CD14-positive monocyte (primary cell): ENCODE data around the gene IZUMO3. TPM values are rescaled to one million over a fixed set of nuclear protein-coding genes. Genes with fewer than 3 reads are reported as not detected.

ENCODE experiments used
- DNase-seq, 3 donors: peaks; one replicate each; pipeline ENCODE4 v3.0.0-alpha.2; 2011 to 2022
- H2AFZ ChIP-seq: 2 replicates; pipeline ENCODE4 v1.6.0; 2012; ENCODE audit warnings: mild to moderate bottlenecking, low read depth, low read length, inconsistent platforms; ENCODE audit not compliant: insufficient read depth, poor library complexity, severe bottlenecking
- H3K27ac ChIP-seq, 2 donors: 1 replicate in 1 of 2; 2 replicates in 1 of 2; pipeline ENCODE4 v1.5.1; 2012 to 2013; ENCODE audit warnings: low read length in 2 of 2, control low read depth in 1 of 2, inconsistent platforms in 1 of 2, low read depth in 1 of 2, mild to moderate bottlenecking in 1 of 2
- H3K27me3 ChIP-seq, 2 donors: one replicate each; pipeline versions ENCODE4 v1.6.0 to v1.6.1; 2011 to 2013; ENCODE audit warnings: low read length in 2 of 2; ENCODE audit not compliant: control insufficient read depth in 2 of 2, insufficient read depth in 2 of 2
- H3K36me3 ChIP-seq, 2 donors: replicated peaks in 1 of 2; 1 replicate in 1 of 2; 2 replicates in 1 of 2; pipeline versions ENCODE4 v1.5.1 to v1.6.1; 2012 to 2013; ENCODE audit warnings: low read length in 2 of 2, control low read depth in 1 of 2, inconsistent platforms in 1 of 2, mild to moderate bottlenecking in 1 of 2; ENCODE audit not compliant: insufficient read depth in 2 of 2, control insufficient read depth in 1 of 2
- H3K4me1 ChIP-seq, 2 donors: 1 replicate in 1 of 2; 2 replicates in 1 of 2; pipeline versions ENCODE4 v1.5.1 to v1.6.1; 2012 to 2013; ENCODE audit warnings: low read length in 2 of 2, control low read depth in 1 of 2, inconsistent platforms in 1 of 2, mild to moderate bottlenecking in 1 of 2, moderate library complexity in 1 of 2; ENCODE audit not compliant: insufficient read depth in 2 of 2, control insufficient read depth in 1 of 2
- H3K4me2 ChIP-seq: replicated peaks from 2 replicates; pipeline ENCODE3; 2012; ENCODE audit warnings: low read length, moderate library complexity, mild to moderate bottlenecking; ENCODE audit not compliant: poor library complexity, severe bottlenecking; ENCODE audit errors: extremely low read depth
- H3K4me3 ChIP-seq, 3 experiments: fragments of 200-600 bp in 1 of 3; sonication (generic) in 1 of 3; replicated peaks in 1 of 3; 1 replicate in 2 of 3; 2 replicates in 1 of 3; pipeline ENCODE4 v1.5.1; 2011 to 2013; ENCODE audit warnings: low read length in 3 of 3, mild to moderate bottlenecking in 3 of 3, control low read depth in 2 of 3, low read depth in 2 of 3, inconsistent platforms in 1 of 3, moderate library complexity in 1 of 3
- H3K79me2 ChIP-seq: 2 replicates; pipeline ENCODE4 v1.6.0; 2012; ENCODE audit warnings: mild to moderate bottlenecking, control low read depth, inconsistent platforms, low read length, moderate library complexity; ENCODE audit not compliant: insufficient read depth
- H3K9ac ChIP-seq: 2 replicates; pipeline ENCODE4 v1.6.0; 2017; ENCODE audit warnings: low read length, mild to moderate bottlenecking; ENCODE audit not compliant: insufficient read depth, poor library complexity, severe bottlenecking
- H3K9me3 ChIP-seq, 2 donors: replicated peaks in 1 of 2; 1 replicate in 1 of 2; 2 replicates in 1 of 2; pipeline versions ENCODE4 v1.5.1 to v1.6.1; 2012 to 2013; ENCODE audit warnings: low read length in 2 of 2, control low read depth in 1 of 2; ENCODE audit not compliant: control insufficient read depth in 1 of 2, insufficient read depth in 1 of 2
- H4K20me1 ChIP-seq: 2 replicates; pipeline ENCODE4 v1.6.0; 2012; ENCODE audit warnings: mild to moderate bottlenecking, low read length, control low read depth, moderate library complexity; ENCODE audit not compliant: insufficient read depth
- H3K27ac Mint-ChIP-seq, 7 donors: one replicate each; pipeline ENCODE4 v1.8.0; 2020; ENCODE audit warnings: mild to moderate bottlenecking in 7 of 7, mixed read lengths in 7 of 7, moderate library complexity in 6 of 7, inconsistent platforms in 2 of 7
- H3K27me3 Mint-ChIP-seq, 3 donors: one replicate each; pipeline ENCODE4 v1.8.0; 2021 to 2022; ENCODE audit warnings: low read depth in 3 of 3, mild to moderate bottlenecking in 3 of 3, mixed read lengths in 3 of 3, moderate library complexity in 3 of 3, inconsistent platforms in 1 of 3
- H3K36me3 Mint-ChIP-seq, 2 donors: one replicate each; pipeline ENCODE4 v1.8.0; 2020; ENCODE audit warnings: mixed read lengths in 2 of 2, inconsistent platforms in 1 of 2, mild to moderate bottlenecking in 1 of 2
- H3K4me1 Mint-ChIP-seq: one replicate; pipeline ENCODE4 v1.8.0; 2020; ENCODE audit warnings: mild to moderate bottlenecking, mixed read lengths
- H3K4me3 Mint-ChIP-seq, 2 donors: one replicate each; pipeline ENCODE4 v1.8.0; 2020; ENCODE audit warnings: mild to moderate bottlenecking in 2 of 2, mixed read lengths in 2 of 2, moderate library complexity in 1 of 2
- H3K9me3 Mint-ChIP-seq, 7 donors: one replicate each; pipeline ENCODE4 v1.8.0; 2020 to 2022; ENCODE audit warnings: mixed read lengths in 7 of 7, mild to moderate bottlenecking in 6 of 7, moderate library complexity in 6 of 7, inconsistent platforms in 2 of 7
- WGBS: methylation state at CpG from one replicate; pipeline ENCODE4 v1.1.5; 2013; ENCODE audit warnings: missing lambda C conversion rate; ENCODE audit not compliant: insufficient coverage; 5-methylcytosine and 5-hydroxymethylcytosine counted together
- intact Hi-C, 2 donors: fragments of 100-400 bp; cut with micrococcal nuclease; formaldehyde crosslinking; loops; one replicate each; pipeline versions ENCODE4 v1.15.0 to v1.15.1; 2023
- polyA plus RNA-seq, 3 donors: library from polyadenylated mRNA; depleted of rRNA in 1 of 3; unstranded in 2 of 3; stranded (reverse) in 1 of 3; fragments of 300-500 nt in 2 of 3; fragments of >200 nt in 1 of 3; fragmentation: Illumina TruSeq in 2 of 3; gene quantifications; 1 replicate in 2 of 3; 2 replicates in 1 of 3; pipeline ENCODE4 v1.2.3, GENCODE V29; 2012 to 2021
- TF ChIP-seq, protein P1 (sequence below): fragments of 200-600 bp; IDR thresholded peaks from one replicate; pipeline ENCODE4 v1.8.0; 2022; ENCODE audit warnings: antibody characterized with exemption, mild to moderate bottlenecking

Gene IZUMO3
- polyA plus RNA-seq, 3 donors = not detected

DNA sequence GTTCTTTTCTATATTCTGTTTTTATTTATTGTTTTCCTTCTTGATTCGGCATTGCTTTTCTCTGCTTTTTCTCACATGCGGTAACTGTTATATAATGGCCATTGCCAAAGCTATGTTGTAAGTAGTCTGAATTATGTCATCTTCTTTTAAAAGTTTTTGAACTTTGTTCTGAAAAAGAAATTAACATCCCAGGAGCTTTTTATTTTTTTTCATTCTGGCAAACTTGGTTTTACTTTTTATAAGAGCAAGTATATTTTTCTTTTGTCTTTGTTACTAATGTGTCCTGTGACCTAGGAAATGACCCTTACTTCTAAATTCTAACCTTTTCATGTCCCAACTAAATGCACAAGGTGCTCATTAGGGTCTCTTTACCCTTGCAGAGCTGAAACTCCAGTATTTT, 26.7 kb upstream of the IZUMO3 start:
- Histone ChIP-seq H3K79me2 (no peaks in the 10 kb centered on the region), H3K9me3 (no peaks in the 10 kb centered on the region), H4K20me1 (no peaks in the 10 kb centered on the region), H3K4me1 (no peaks in the 10 kb centered on the region), H3K27ac (no peak overlapping the region), H3K9ac (no peak overlapping the region), H3K4me3 (no peak overlapping the region), H3K4me2 (no peak overlapping the region), H2AFZ (no peak overlapping the region), H3K36me3 (no peaks in the 10 kb centered on the region), H3K27me3 (no peaks in the 10 kb centered on the region)
- intact Hi-C loops = no loop called here
- WGBS = no CpG with 5 or more reads among the region's 2 CpGs
- H3K4me3 Mint-ChIP-seq = no peak overlapping the region
- peaks cover 0 to 8% (median 1%) of the 10 kb centered on the region in 7 donors for H3K9me3 Mint-ChIP-seq
- H3K36me3 Mint-ChIP-seq = no peaks in the 10 kb centered on the region
- H3K27ac Mint-ChIP-seq = no peak overlapping the region
- H3K27me3 Mint-ChIP-seq = no peaks in the 10 kb centered on the region
- no peak for DNase-seq
- no peaks in the 10 kb centered on the region for H3K4me1 Mint-ChIP-seq
- TF ChIP-seq, protein P1, sequence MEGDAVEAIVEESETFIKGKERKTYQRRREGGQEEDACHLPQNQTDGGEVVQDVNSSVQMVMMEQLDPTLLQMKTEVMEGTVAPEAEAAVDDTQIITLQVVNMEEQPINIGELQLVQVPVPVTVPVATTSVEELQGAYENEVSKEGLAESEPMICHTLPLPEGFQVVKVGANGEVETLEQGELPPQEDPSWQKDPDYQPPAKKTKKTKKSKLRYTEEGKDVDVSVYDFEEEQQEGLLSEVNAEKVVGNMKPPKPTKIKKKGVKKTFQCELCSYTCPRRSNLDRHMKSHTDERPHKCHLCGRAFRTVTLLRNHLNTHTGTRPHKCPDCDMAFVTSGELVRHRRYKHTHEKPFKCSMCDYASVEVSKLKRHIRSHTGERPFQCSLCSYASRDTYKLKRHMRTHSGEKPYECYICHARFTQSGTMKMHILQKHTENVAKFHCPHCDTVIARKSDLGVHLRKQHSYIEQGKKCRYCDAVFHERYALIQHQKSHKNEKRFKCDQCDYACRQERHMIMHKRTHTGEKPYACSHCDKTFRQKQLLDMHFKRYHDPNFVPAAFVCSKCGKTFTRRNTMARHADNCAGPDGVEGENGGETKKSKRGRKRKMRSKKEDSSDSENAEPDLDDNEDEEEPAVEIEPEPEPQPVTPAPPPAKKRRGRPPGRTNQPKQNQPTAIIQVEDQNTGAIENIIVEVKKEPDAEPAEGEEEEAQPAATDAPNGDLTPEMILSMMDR = no peak

DNA sequence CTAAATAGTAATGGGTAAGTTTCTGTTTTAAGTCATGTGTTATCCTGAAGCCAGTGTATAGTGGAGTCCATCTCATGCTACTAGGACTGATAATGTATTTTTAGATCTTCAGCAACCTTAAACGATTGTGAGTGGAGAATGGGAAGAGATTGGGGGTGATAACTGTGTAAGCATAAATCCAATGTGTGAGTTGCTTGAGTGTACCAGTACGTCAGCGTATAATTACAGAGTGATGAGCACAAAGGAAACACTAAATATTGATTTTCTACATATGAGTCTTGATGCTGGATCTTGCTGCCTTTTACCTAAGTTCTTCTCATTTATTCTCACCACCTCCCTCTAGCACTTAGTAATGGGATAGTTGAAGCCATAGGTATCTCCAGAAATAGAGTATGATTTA, 16.3 kb upstream of the IZUMO3 start:
- TF ChIP-seq, protein P1 = no peak
- Histone ChIP-seq H3K4me2 (no peak overlapping the region), H3K36me3 (no peaks in the 10 kb centered on the region), H2AFZ (no peak overlapping the region), H3K79me2 (no peaks in the 10 kb centered on the region), H3K9me3 (peaks cover 0 to 4% of the 10 kb centered on the region in 2 donors), H3K4me1 (no peaks in the 10 kb centered on the region), H4K20me1 (no peaks in the 10 kb centered on the region), H3K27me3 (no peaks in the 10 kb centered on the region), H3K27ac (no peak overlapping the region), H3K4me3 (no peak overlapping the region), H3K9ac (no peak overlapping the region)
- Mint-ChIP-seq H3K9me3 (peaks cover 0 to 8% (median 0%) of the 10 kb centered on the region in 7 donors), H3K27ac (no peak overlapping the region), H3K27me3 (peaks cover 0 to 2% (median 0%) of the 10 kb centered on the region in 3 donors), H3K4me1 (no peaks in the 10 kb centered on the region), H3K4me3 (no peak overlapping the region), H3K36me3 (no peaks in the 10 kb centered on the region)
- no CpG with 5 or more reads among the region's 3 CpGs for WGBS
- DNase-seq = no peak
- intact Hi-C loops = no loop called here
